Fibroblast of lung (primary cell): Measurements from ENCODE around the gene SGMS2. TPM values are rescaled to one million over a fixed set of nuclear protein-coding genes. Genes with fewer than 3 reads are reported as not detected.

Experiments
- DNase-seq, 2 donors: peaks; one replicate each; pipeline versions ENCODE4 v3.0.0 to v3.0.0-alpha.2; 2010; ENCODE audit warnings: low read depth in 2 of 2
- H2AFZ ChIP-seq: 2 replicates; pipeline ENCODE4 v1.5.1; 2012; ENCODE audit warnings: low read length, control low read depth, inconsistent platforms
- H3K27ac ChIP-seq: 2 replicates; pipeline ENCODE4 v1.5.1; 2011; ENCODE audit warnings: low read length, control low read depth; ENCODE audit not compliant: insufficient read depth
- H3K27me3 ChIP-seq: 2 replicates; pipeline ENCODE4 v1.5.1; 2011; ENCODE audit warnings: mild to moderate bottlenecking, low read length; ENCODE audit not compliant: control insufficient read depth, insufficient read depth
- H3K36me3 ChIP-seq: 2 replicates; pipeline ENCODE4 v1.5.1; 2011; ENCODE audit warnings: low read length; ENCODE audit not compliant: control insufficient read depth, insufficient read depth
- H3K4me1 ChIP-seq: 2 replicates; pipeline ENCODE4 v1.5.1; 2011; ENCODE audit warnings: low read length; ENCODE audit not compliant: control insufficient read depth, insufficient read depth; ENCODE audit errors: extremely low read depth
- H3K4me2 ChIP-seq: 2 replicates; pipeline ENCODE4 v1.5.1; 2011; ENCODE audit warnings: low read length, control low read depth; ENCODE audit not compliant: insufficient read depth; ENCODE audit errors: extremely low read depth
- H3K4me3 ChIP-seq, 4 experiments: fragments of 200-600 bp in 1 of 4; sonication (generic) in 1 of 4; replicated peaks in 1 of 4; 2 replicates each; pipeline ENCODE4 v1.5.1; 2011 to 2016; ENCODE audit warnings: low read length in 4 of 4, low read depth in 3 of 4, mild to moderate bottlenecking in 3 of 4, control low read depth in 2 of 4, inconsistent platforms in 1 of 4, mixed read lengths in 1 of 4; ENCODE audit not compliant: insufficient read depth in 1 of 4; ENCODE audit errors: control extremely low read depth in 1 of 4
- H3K79me2 ChIP-seq: 2 replicates; pipeline ENCODE4 v1.5.1; 2012; ENCODE audit warnings: mild to moderate bottlenecking, low read length, inconsistent platforms; ENCODE audit not compliant: control insufficient read depth, insufficient read depth
- H3K9ac ChIP-seq: 2 replicates; pipeline ENCODE4 v1.5.1; 2011; ENCODE audit warnings: mild to moderate bottlenecking, low read length, control low read depth; ENCODE audit not compliant: insufficient read depth
- H3K9me3 ChIP-seq: 2 replicates; pipeline ENCODE4 v1.5.1; 2012; ENCODE audit warnings: low read depth, low read length; ENCODE audit not compliant: control insufficient read depth, insufficient read depth
- H4K20me1 ChIP-seq: 2 replicates; pipeline ENCODE4 v1.5.1; 2011; ENCODE audit warnings: low read length; ENCODE audit not compliant: control insufficient read depth, insufficient read depth; ENCODE audit errors: extremely low read depth
- EZH2 ChIP-seq: IDR thresholded peaks from 2 replicates; pipeline ENCODE4 v1.5.1; 2012; ENCODE audit warnings: low read length, control low read depth, mild to moderate bottlenecking; ENCODE audit errors: missing control alignments
- polyA plus RNA-seq, 2 donors: library from polyadenylated mRNA; depleted of rRNA in 1 of 2; stranded (reverse) in 1 of 2; unstranded in 1 of 2; fragments of >200 nt; gene quantifications; 2 replicates each; pipeline ENCODE4 v1.2.1, GENCODE V29; 2011 to 2012; ENCODE audit warnings: missing spikeins in 1 of 2
- total RNA-seq: library from RNA; depleted of rRNA; stranded (reverse); fragments of >200 nt; gene quantifications from 2 replicates; pipeline ENCODE4 v1.2.1, GENCODE V29; 2014
- TF ChIP-seq, protein P1 (sequence below), 2 donors: IDR thresholded peaks in 1 of 2; conservative IDR thresholded peaks in 1 of 2; 1 replicate in 1 of 2; 2 replicates in 1 of 2; pipeline ENCODE4 v1.5.1; 2011 to 2012; ENCODE audit warnings: low read length in 2 of 2, control low read depth in 1 of 2, inconsistent platforms in 1 of 2, low read depth in 1 of 2, mild to moderate bottlenecking in 1 of 2

The SGMS2 gene
- total and polyA plus RNA-seq, 2 donors (not counting 1 experiment from before 2014, with no cell fraction given) = 63.7 to 82.7 TPM

GRCh38 chr4:107906458-107907100 lies 81.8 kb downstream of the SGMS2 start:
- no peak overlapping the region for H3K4me3 ChIP-seq
- no peak overlapping the region for H3K4me2 ChIP-seq
- no peaks in the 10 kb centered on the region for H3K27me3 ChIP-seq
- no peaks in the 10 kb centered on the region for H3K36me3 ChIP-seq
- no peaks in the 10 kb centered on the region for H4K20me1 ChIP-seq
- no peak overlapping the region for H3K27ac ChIP-seq
- H3K4me1 ChIP-seq = no peaks in the 10 kb centered on the region
- TF ChIP-seq, protein P1, sequence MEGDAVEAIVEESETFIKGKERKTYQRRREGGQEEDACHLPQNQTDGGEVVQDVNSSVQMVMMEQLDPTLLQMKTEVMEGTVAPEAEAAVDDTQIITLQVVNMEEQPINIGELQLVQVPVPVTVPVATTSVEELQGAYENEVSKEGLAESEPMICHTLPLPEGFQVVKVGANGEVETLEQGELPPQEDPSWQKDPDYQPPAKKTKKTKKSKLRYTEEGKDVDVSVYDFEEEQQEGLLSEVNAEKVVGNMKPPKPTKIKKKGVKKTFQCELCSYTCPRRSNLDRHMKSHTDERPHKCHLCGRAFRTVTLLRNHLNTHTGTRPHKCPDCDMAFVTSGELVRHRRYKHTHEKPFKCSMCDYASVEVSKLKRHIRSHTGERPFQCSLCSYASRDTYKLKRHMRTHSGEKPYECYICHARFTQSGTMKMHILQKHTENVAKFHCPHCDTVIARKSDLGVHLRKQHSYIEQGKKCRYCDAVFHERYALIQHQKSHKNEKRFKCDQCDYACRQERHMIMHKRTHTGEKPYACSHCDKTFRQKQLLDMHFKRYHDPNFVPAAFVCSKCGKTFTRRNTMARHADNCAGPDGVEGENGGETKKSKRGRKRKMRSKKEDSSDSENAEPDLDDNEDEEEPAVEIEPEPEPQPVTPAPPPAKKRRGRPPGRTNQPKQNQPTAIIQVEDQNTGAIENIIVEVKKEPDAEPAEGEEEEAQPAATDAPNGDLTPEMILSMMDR (conservative IDR thresholded peaks at IDR 0.05 in 1 of 2, IDR thresholded peaks at IDR 0.05 in 1 of 2; ENCODE audit: low read depth in 1 of 2, low read length in 2 of 2) = no peak
- no peak for TF ChIP-seq EZH2
- no peak overlapping the region for H3K9ac ChIP-seq
- DNase-seq = no peak
- no peaks in the 10 kb centered on the region for H3K79me2 ChIP-seq
- no peaks in the 10 kb centered on the region for H3K9me3 ChIP-seq
- H2AFZ ChIP-seq = no peak overlapping the region

GRCh38 chr4:107908377-107908776 lies 83.6 kb downstream of the SGMS2 start:
- no peaks in the 10 kb centered on the region for H3K4me1 ChIP-seq
- no peaks in the 10 kb centered on the region for H4K20me1 ChIP-seq
- no peak overlapping the region for H2AFZ ChIP-seq
- H3K27me3 ChIP-seq = no peaks in the 10 kb centered on the region
- no peak for DNase-seq
- TF ChIP-seq, protein P1 (conservative IDR thresholded peaks at IDR 0.05 in 1 of 2, IDR thresholded peaks at IDR 0.05 in 1 of 2; ENCODE audit: low read depth in 1 of 2, low read length in 2 of 2) = no peak
- no peak for TF ChIP-seq EZH2
- H3K9me3 ChIP-seq = no peaks in the 10 kb centered on the region
- H3K4me3 ChIP-seq = no peak overlapping the region
- H3K9ac ChIP-seq = no peak overlapping the region
- H3K27ac ChIP-seq = no peak overlapping the region
- no peaks in the 10 kb centered on the region for H3K79me2 ChIP-seq
- no peak overlapping the region for H3K4me2 ChIP-seq
- H3K36me3 ChIP-seq = no peaks in the 10 kb centered on the region

DNA sequence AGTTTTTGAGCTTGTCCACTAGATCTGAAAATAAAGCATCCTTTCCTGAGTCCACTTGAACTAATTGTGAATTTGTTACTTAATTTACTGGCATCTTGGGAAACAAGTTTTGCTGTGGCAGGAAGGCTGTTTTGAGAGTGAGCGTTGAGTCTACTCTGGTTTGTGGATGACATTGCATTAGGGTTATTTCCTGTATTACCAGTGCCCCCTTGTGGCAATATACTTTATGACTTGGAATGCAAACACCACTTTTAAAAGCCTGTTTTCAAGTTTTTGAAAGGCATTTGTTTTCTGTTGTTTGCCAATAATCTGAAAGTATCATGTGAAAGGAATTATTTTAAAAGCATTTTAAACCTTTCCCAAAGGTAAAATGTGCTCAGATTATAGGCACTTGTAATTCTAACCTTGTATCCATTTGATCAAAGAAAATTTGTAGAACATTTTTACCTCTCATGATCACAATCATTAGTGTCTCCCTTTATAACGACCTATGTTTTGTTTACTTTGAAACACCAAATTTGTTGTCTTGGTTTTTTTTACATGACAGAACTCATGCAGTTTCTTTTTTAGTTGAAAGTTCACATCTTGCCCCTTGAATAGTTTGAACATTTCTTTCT lies 88.7 kb downstream of the SGMS2 start:
- no peaks in the 10 kb centered on the region for H3K79me2 ChIP-seq
- H4K20me1 ChIP-seq = no peaks in the 10 kb centered on the region
- H3K9ac ChIP-seq = no peak overlapping the region
- H3K27ac ChIP-seq = no peak overlapping the region
- no peak overlapping the region for H2AFZ ChIP-seq
- no peaks in the 10 kb centered on the region for H3K9me3 ChIP-seq
- H3K27me3 ChIP-seq = no peaks in the 10 kb centered on the region
- no peak overlapping the region for H3K4me3 ChIP-seq
- peak; percentile 48 to 84 for DNase-seq
- no peaks in the 10 kb centered on the region for H3K36me3 ChIP-seq
- no peak overlapping the region for H3K4me2 ChIP-seq
- no peaks in the 10 kb centered on the region for H3K4me1 ChIP-seq
- TF ChIP-seq, protein P1 (conservative IDR thresholded peaks at IDR 0.05 in 1 of 2, IDR thresholded peaks at IDR 0.05 in 1 of 2; ENCODE audit: low read depth in 1 of 2, low read length in 2 of 2) = peak; percentile 54 to 63
- TF ChIP-seq EZH2 = no peak
